Measurements from ENCODE around the gene ARL5B. TPM values are rescaled to one million over a fixed set of nuclear protein-coding genes. Genes with fewer than 3 reads are reported as not detected.

Gene ARL5B
- total RNA-seq, 4 donors from 2014 or later: 12.4 to 21.5 (median 15.5) TPM

DNA sequence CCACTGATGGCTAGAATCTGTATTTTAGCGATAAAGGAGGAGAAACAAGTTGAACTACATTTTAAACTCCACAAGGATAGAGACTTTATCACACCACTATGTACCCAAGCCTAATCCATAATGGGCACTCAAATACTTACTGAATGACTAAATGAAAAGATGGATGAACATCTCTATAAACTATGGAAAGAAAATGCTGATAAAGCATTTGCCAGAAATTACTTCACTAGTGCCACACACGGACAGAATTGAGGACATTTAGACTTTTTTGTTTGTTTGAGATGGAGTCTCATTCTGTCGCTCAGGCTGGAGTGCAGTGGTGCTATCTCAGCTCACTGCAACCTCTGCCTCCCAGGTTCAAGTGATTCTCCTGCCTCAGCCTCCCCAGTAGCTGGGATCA is 6.1 kb upstream of the ARL5B start:
- Histone ChIP-seq H3K4me1 (peaks cover 10 to 13% of the 10 kb centered on the region in 2 donors), H3K36me3 (no peaks in the 10 kb centered on the region), H3K4me3 (replicated peaks in 1 of 3) (no peak overlapping the region), H3K27ac (no peak overlapping the region), H3K27me3 (no peaks in the 10 kb centered on the region), H3K9me3 (no peaks in the 10 kb centered on the region)
- DNase-seq: no peak
- TF ChIP-seq, protein P1, sequence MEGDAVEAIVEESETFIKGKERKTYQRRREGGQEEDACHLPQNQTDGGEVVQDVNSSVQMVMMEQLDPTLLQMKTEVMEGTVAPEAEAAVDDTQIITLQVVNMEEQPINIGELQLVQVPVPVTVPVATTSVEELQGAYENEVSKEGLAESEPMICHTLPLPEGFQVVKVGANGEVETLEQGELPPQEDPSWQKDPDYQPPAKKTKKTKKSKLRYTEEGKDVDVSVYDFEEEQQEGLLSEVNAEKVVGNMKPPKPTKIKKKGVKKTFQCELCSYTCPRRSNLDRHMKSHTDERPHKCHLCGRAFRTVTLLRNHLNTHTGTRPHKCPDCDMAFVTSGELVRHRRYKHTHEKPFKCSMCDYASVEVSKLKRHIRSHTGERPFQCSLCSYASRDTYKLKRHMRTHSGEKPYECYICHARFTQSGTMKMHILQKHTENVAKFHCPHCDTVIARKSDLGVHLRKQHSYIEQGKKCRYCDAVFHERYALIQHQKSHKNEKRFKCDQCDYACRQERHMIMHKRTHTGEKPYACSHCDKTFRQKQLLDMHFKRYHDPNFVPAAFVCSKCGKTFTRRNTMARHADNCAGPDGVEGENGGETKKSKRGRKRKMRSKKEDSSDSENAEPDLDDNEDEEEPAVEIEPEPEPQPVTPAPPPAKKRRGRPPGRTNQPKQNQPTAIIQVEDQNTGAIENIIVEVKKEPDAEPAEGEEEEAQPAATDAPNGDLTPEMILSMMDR (IDR thresholded peaks at IDR 0.05): no peak
- no peak for TF ChIP-seq POLR2A (IDR thresholded peaks at IDR 0.05)
- 91 to 94% methylated on average over 3 of the region's 3 CpGs for WGBS, 2 donors
- intact Hi-C loops (cut with DNase I): no loop called here

DNA sequence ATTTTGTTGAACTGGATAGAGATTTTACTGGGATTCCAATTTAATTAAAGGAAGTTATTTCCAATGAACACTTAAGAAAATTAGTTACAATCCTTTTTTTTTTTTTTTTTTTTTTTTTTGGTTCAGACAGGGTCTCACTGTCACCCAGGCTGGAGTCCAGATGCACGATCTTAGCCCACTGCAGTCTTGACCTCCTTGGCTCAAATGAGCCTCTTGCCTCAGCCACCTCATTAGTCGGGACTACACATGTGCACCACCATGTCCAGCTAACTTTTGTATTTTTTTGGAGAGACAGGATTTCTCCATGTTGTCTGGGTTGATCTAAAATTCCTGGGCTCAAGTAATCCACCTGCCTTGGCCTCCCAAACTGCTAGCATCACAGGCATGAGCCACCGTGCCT is 2.5 kb upstream of the ARL5B start:
- Histone ChIP-seq H3K27me3 (no peaks in the 10 kb centered on the region), H3K9me3 (no peaks in the 10 kb centered on the region), H3K27ac (no peak overlapping the region), H3K36me3 (no peaks in the 10 kb centered on the region), H3K4me3 (replicated peaks in 1 of 3) (no peak overlapping the region), H3K4me1 (peaks cover 14 to 19% of the 10 kb centered on the region in 2 donors)
- DNase-seq: no peak
- intact Hi-C loops (cut with DNase I): no loop called here
- TF ChIP-seq, protein P1 (IDR thresholded peaks at IDR 0.05): no peak
- no peak for TF ChIP-seq POLR2A (IDR thresholded peaks at IDR 0.05)
- 83 to 86% methylated on average over 3 of the region's 3 CpGs for WGBS, 2 donors

DNA sequence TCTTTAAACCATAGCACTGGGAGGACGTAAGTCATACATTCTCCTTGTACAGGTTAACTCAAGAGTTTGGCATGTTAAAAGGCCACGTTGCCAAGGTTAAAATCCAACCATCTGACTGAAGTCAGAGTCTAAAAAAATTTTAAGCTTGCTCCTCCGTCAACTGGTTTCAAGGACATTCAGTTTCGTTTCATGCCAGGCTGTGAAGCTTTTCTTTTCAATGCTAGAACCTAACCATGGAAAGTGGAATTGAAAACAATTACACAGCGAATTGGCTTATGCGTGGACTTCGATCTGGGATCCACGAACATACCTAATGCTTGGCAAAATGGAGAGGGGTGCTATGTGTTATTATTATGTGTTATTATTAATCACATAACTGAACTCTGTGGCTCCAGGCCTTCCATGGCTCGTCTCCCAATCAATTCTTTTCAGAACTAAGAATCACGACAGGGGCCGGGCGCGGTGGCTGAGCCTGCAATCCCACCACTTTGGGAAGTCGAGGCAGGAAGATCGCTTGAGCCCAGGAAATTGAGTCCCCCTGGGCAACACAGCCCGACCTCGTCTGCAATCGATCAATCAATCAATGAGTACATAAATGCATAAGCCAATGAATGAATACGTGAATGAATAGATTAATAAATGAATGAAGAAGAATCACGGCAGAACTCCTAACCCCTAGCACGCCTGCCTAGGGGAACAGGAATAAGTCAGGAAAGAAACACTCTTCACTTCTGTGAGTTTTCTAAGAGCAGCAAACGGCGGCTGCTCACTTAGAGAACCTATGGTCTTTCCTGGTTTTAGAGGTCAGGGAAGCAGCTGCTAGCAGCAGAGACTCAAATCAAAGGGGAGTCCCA is 733 bp upstream of the ARL5B start:
- Histone ChIP-seq H3K4me1 (peaks cover 16 to 22% of the 10 kb centered on the region in 2 donors), H3K9me3 (no peaks in the 10 kb centered on the region), H3K36me3 (no peaks in the 10 kb centered on the region), H3K4me3 (replicated peaks in 1 of 3) (peak overlapping the region; percentile 56 to 76 (median 65)), H3K27ac (peak overlapping the region; percentile 91 to 97 (median 93)), H3K27me3 (no peaks in the 10 kb centered on the region)
- intact Hi-C loops (cut with DNase I): no loop called here
- TF ChIP-seq POLR2A (IDR thresholded peaks at IDR 0.05): peak in 1 of 2 donors; percentile 39
- TF ChIP-seq, protein P1 (IDR thresholded peaks at IDR 0.05): no peak
- DNase-seq: peak; percentile 11 to 18
- 17 to 22% methylated on average over 23 of the region's 23 CpGs for WGBS, 2 donors

DNA sequence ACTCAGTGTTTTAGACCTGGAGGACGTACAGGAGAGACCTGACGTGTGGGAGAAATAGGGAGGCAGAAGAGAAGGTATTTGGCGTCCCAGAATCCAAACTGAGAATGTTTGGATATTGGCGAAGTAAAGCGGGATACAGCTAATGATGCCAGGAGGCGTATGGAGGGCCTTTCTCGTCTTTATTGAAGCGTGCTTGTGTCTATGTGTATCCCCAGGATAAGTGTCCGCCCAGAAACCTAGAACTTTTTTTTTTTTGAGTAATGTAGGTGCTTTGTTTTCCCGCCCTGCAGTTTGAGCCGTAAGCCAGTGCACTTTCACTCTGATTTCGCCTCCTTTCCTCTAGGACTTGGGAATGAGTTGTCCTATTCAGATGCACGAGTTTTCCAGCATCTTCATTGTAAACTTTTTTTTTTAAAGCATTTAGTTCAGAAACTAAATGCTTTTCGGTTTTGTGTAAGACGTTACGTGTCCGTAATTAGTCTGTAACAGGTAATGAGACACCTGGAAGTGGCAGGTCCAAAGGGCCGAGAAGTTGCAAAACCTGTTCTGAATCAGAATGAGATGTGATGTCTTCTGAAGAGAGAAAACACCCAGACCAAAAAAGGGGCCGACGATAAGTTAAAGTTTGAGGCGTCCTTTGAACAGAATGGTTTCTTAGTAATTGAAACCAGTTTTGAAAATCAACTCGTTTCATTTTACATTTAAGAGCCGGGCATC is 746 bp downstream of the ARL5B start:
- peak; percentile 30 to 33 for DNase-seq
- no peaks in the 10 kb centered on the region for H3K36me3 ChIP-seq
- peak overlapping the region; percentile 9 to 92 (median 65) for H3K4me3 ChIP-seq (replicated peaks in 1 of 3)
- H3K4me1 ChIP-seq: peaks cover 16 to 22% of the 10 kb centered on the region in 2 donors
- H3K9me3 ChIP-seq: no peaks in the 10 kb centered on the region
- TF ChIP-seq, protein P1 (IDR thresholded peaks at IDR 0.05): no peak
- TF ChIP-seq POLR2A (IDR thresholded peaks at IDR 0.05): no peak
- H3K27me3 ChIP-seq: no peaks in the 10 kb centered on the region
- peak overlapping the region; percentile 92 to 97 (median 93) for H3K27ac ChIP-seq
- intact Hi-C loops (cut with DNase I): no loop called here
- WGBS, 2 donors: 1 to 2% methylated on average over 23 of the region's 23 CpGs

Measured in thyroid gland (tissue), 4 donors.